MCF 10A (cell line): ENCODE results near the gene NAV3. TPM values are rescaled to one million over a fixed set of nuclear protein-coding genes. Genes with fewer than 3 reads are reported as not detected.

Experiments used
- Bru-seq: library from RNA; stranded (reverse); fragments of 400-500 nt; gene quantifications from one replicate; lab custom pipeline; 2021; lab: Mats Ljungman, UMichigan
- BruChase-seq, 2 experiments: library from RNA; stranded (reverse); fragments of 400-500 nt; gene quantifications; one replicate each; lab custom pipeline; 2021; lab: Mats Ljungman, UMichigan
- BruUV-seq: library from RNA; stranded (reverse); fragments of 400-500 nt; replicated peaks from 2 replicates; lab custom pipeline; 2021; lab: Mats Ljungman, UMichigan
- CTCF ChIA-PET: fragments of 300-600 bp; sonication (Branson Sonifier 250); formaldehyde crosslinking; extraction: SDS; loops from one replicate; lab custom pipeline; 2021; ENCODE audit warnings: antibody characterized with exemption, inconsistent platforms; lab: Yijun Ruan, JAX
- POLR2A ChIA-PET: fragments of 300-600, 350-650 bp; sonication (Branson Sonifier 250); formaldehyde crosslinking; extraction: SDS; loops from one replicate; lab custom pipeline; 2020; ENCODE audit warnings: antibody characterized with exemption, inconsistent platforms; lab: Yijun Ruan, JAX
- DNase-seq: peaks from one replicate; pipeline ENCODE4 v3.0.0-alpha.2; 2018; ENCODE audit not compliant: unreplicated experiment
- H3K27ac Mint-ChIP-seq: one replicate; pipeline ENCODE4 v1.8.0; 2022; ENCODE audit warnings: mild to moderate bottlenecking, low read depth, mixed read lengths; ENCODE audit not compliant: unreplicated experiment
- H3K27me3 Mint-ChIP-seq: one replicate; pipeline ENCODE4 v1.8.0; 2022; ENCODE audit warnings: mixed read lengths; ENCODE audit not compliant: insufficient read depth, unreplicated experiment
- H3K36me3 Mint-ChIP-seq: one replicate; pipeline ENCODE4 v1.8.0; 2022; ENCODE audit warnings: mild to moderate bottlenecking, moderate library complexity, mixed read lengths; ENCODE audit not compliant: insufficient read depth, unreplicated experiment
- H3K4me1 Mint-ChIP-seq: one replicate; pipeline ENCODE4 v1.8.0; 2022; ENCODE audit warnings: mixed read lengths; ENCODE audit not compliant: insufficient read depth, unreplicated experiment
- H3K4me3 Mint-ChIP-seq: one replicate; pipeline ENCODE4 v1.8.0; 2022; ENCODE audit warnings: mild to moderate bottlenecking, moderate library complexity, mixed read lengths; ENCODE audit not compliant: unreplicated experiment
- H3K9me3 Mint-ChIP-seq: one replicate; pipeline ENCODE4 v1.8.0; 2022; ENCODE audit warnings: mixed read lengths; ENCODE audit not compliant: unreplicated experiment
- intact Hi-C: fragments of 100-400 bp; cut with micrococcal nuclease; formaldehyde crosslinking; loops from 2 replicates; pipeline ENCODE4 v1.14.1; 2022
- long read RNA-seq: library from polyadenylated mRNA; stranded (forward); transcript quantifications from one replicate; pipeline ENCODE4 v2.0.0, GENCODE V29; 2022
- total RNA-seq: library from RNA; stranded (reverse); gene quantifications from 2 replicates; pipeline ENCODE4 v1.2.3, GENCODE V29; 2022
- TF ChIP-seq, protein P1 (sequence below): fragments of 200-600 bp; IDR thresholded peaks from one replicate; pipeline ENCODE4 v1.8.0; 2022; ENCODE audit warnings: antibody characterized with exemption, mild to moderate bottlenecking; ENCODE audit not compliant: unreplicated experiment

NAV3 gene
- total RNA-seq (7.1 and 8.4 TPM in 2 replicates), Bru-seq, nascent RNA (percentile 56 among the genes with signal in this experiment), BruChase-seq, experiment 1, labeled RNA remaining after a 6-hour chase (percentile 44 among the genes with signal in this experiment), BruChase-seq, experiment 2, labeled RNA remaining after a 2-hour chase (percentile 46 among the genes with signal in this experiment)
- long read RNA-seq = 0 reads

- no peak within 1 kb of the TSS for H3K4me3 Mint-ChIP-seq
- DNase-seq = peak; percentile 16
- no peak within 1 kb of the TSS for H3K27ac Mint-ChIP-seq
- TF ChIP-seq, protein P1, sequence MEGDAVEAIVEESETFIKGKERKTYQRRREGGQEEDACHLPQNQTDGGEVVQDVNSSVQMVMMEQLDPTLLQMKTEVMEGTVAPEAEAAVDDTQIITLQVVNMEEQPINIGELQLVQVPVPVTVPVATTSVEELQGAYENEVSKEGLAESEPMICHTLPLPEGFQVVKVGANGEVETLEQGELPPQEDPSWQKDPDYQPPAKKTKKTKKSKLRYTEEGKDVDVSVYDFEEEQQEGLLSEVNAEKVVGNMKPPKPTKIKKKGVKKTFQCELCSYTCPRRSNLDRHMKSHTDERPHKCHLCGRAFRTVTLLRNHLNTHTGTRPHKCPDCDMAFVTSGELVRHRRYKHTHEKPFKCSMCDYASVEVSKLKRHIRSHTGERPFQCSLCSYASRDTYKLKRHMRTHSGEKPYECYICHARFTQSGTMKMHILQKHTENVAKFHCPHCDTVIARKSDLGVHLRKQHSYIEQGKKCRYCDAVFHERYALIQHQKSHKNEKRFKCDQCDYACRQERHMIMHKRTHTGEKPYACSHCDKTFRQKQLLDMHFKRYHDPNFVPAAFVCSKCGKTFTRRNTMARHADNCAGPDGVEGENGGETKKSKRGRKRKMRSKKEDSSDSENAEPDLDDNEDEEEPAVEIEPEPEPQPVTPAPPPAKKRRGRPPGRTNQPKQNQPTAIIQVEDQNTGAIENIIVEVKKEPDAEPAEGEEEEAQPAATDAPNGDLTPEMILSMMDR = no peak
- intact Hi-C loops = no loop called here
- no peaks in the 10 kb centered on the region for H3K27me3 Mint-ChIP-seq
- no peaks in the 10 kb centered on the region for H3K36me3 Mint-ChIP-seq
- BruUV-seq = no TSS peak
- ChIA-PET POLR2A (interaction anchor here (0.7 kb wide), 1 partner anchor 9 kb away, joined by 3 read pairs; no protein-coding TSS in a partner anchor), CTCF (interaction anchor here (0.6 to 2.1 kb wide), 4 partner anchors 14 to 680 kb away, joined by 3 to 7 read pairs (median 4); no protein-coding TSS in a partner anchor)
- no peaks in the 10 kb centered on the region for H3K9me3 Mint-ChIP-seq
- H3K4me1 Mint-ChIP-seq = peaks cover 6% of the 10 kb centered on the region
Observed at GRCh38 chr12:77830583-77831351, at the start of gene NAV3. Gene NAV3 (plus strand): TSS chr12:77830894. CDS start chr12:77831462, 568 bp downstream.

DNA sequence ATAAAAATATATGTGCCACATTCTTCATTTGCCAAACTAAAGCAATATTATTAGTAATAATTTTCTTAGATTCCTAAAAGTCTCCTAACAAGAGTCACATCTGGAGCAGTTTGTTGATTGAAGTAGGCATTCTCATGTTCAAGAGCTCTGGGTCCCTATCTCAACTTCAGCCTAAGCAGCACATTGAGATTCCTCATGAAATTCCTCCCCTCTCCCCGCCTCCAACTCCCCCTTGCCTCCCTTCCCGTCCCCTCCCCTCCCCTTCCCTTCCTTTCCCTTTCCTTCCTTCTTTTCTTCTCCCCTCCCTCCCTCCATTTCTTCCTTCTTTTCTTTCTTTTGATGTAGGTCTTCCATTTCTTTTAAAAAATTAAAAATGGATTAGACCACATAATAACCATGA, 48.7 kb upstream of the NAV3 start:
- ChIA-PET POLR2A (no interaction called here), CTCF (no interaction called here)
- no peak for DNase-seq
- H3K27ac Mint-ChIP-seq = no peak overlapping the region
- H3K36me3 Mint-ChIP-seq = no peaks in the 10 kb centered on the region
- intact Hi-C loops = no loop called here
- no peaks in the 10 kb centered on the region for H3K27me3 Mint-ChIP-seq
- TF ChIP-seq, protein P1 = no peak
- no peak overlapping the region for H3K4me3 Mint-ChIP-seq
- BruUV-seq = no TSS peak
- H3K4me1 Mint-ChIP-seq = no peaks in the 10 kb centered on the region
- no peaks in the 10 kb centered on the region for H3K9me3 Mint-ChIP-seq

- Mint-ChIP-seq H3K27me3 (no peaks in the 10 kb centered on the region), H3K9me3 (no peaks in the 10 kb centered on the region), H3K4me3 (no peak overlapping the region), H3K4me1 (no peaks in the 10 kb centered on the region), H3K36me3 (no peaks in the 10 kb centered on the region), H3K27ac (no peak overlapping the region)
- DNase-seq = no peak
- intact Hi-C loops = no loop called here
- POLR2A ChIA-PET = no interaction called here
- CTCF ChIA-PET = no interaction called here
- BruUV-seq = no TSS peak
- TF ChIP-seq, protein P1 = no peak
Observed at GRCh38 chr12:77782766-77783165, 47.9 kb upstream of the NAV3 start.

- H3K36me3 Mint-ChIP-seq = no peaks in the 10 kb centered on the region
- TF ChIP-seq, protein P1 = no peak
- no peaks in the 10 kb centered on the region for H3K4me1 Mint-ChIP-seq
- ChIA-PET CTCF (interaction anchor here (0.6 kb wide), 2 partner anchors 10 to 37 kb away, joined by 3 read pairs; no protein-coding TSS in a partner anchor), POLR2A (interaction anchor here (0.5 kb wide), 1 partner anchor 12 kb away, joined by 4 read pairs; no protein-coding TSS in a partner anchor)
- H3K4me3 Mint-ChIP-seq = no peak overlapping the region
- DNase-seq = no peak
- no peaks in the 10 kb centered on the region for H3K9me3 Mint-ChIP-seq
- intact Hi-C loops = no loop called here
- BruUV-seq = no TSS peak
- H3K27me3 Mint-ChIP-seq = no peaks in the 10 kb centered on the region
- H3K27ac Mint-ChIP-seq = no peak overlapping the region
Observed at GRCh38 chr12:77785211-77785610, 45.5 kb upstream of the NAV3 start.
